HG03457 (cell line): ENCODE results near the gene SDC3.
"Not testable (repeated sequence)": the region's sequence is repeated elsewhere in the genome, so short reads cannot be mapped to it uniquely, and the experiment has no call there.

Experiments used
- ATAC-seq: cut with Tn5 transposase; IDR thresholded peaks from one replicate; pipeline ENCODE4 v1.9.1; 2021; ENCODE audit warnings: moderate number of reproducible peaks; ENCODE audit not compliant: unreplicated experiment

The SDC3 gene

DNA sequence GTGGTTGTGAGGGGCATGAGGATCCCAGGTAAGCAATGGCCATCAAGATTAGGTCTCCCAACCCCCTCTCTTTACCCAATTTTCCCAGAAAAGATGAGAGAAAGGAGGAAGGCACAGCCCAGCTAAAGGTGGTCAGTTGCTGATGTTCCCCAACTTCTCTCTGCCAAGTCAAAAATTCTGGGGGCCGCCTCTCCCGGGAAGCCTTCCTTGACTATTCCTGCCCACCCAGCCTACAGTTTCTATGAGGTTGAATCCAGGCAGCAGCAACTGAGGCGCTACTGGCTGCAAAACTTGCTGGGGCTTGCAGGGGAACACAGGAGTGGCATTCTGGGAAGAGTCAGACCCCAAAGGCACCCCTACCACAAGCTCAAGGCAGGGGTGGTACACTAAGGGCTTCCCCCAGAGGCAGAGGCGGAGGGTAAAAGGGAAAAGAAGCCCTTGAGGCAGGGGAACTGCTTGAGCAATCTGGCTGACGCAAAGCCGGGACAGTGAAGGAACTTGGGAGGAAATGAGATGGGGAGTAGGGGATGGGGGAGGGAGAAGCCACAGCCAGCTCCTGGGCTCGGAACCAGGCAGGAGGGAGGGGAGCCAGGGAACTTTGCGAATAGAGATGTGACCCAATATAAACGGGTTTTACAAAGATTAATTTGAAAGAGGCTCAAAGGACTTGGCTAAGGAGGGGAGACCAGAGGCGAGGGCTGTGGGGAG lies 31.2 kb downstream of the SDC3 start:
- no peak for ATAC-seq

- ATAC-seq: no peak
These were observed 31.9 kb downstream of the SDC3 start for GRCh38 chr1:30876451-30877204.

DNA sequence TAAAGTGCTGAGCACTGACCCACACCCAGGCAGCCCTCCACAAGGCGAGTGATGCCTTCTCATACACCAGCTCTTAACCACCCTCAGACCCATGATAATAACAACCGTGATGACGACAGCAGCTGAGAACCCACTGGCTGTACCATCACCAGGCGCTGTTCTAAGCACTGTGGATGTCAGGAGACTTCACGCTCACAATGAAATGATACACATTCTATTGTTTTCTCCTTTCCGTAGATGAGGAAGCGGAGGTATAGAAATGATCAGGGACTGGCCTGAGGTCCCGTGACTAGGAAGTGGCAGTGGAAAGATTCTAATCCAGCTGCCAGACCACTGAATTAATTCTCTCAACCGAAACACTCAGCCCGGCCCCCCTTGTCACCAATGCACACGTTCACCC lies 32.6 kb downstream of the SDC3 start:
- ATAC-seq: no peak

- no peak for ATAC-seq
These were observed 33.4 kb downstream of the SDC3 start for GRCh38 chr1:30875197-30875596.

DNA sequence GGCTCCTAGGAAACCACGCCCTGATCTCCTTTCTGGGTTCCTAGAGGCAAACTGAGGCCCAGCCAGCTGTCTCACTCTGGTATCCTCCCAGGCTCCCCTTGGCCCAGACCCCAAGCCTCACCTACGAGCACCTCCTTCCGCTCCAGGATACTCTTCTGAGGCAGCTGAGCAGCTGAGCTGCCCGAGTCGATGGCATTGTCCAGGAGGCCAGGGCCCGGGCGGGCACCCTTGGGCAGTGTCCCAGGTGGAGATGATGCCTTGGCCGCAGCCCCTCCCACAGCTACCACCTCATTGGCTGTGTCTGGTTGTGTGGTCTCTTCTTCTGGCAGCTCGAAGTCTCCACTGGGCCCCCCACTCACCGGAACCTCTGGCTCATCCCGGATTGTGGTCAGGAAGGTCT lies 34.4 kb downstream of the SDC3 start:
- ATAC-seq: no peak

DNA sequence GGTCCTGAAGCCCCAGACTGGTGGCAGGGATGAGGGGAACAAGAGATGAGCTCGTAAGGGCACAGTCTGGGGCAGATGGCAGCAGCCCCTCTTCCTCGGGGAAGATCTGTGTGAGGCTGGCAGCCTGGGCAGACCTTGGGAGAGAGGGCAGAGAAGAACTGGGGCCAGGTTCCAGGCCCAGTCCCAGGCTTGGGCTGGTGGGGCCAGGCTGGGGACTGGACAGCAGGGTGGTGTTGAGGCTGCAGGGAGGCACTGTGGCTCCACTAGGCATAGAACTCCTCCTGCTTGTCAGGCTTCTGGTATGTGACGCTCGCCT lies 35.7 kb downstream of the SDC3 start:
- ATAC-seq: no peak

GRCh38 chr1:30872033-30872947 lies 36.3 kb downstream of the SDC3 start:
- no peak for ATAC-seq

DNA sequence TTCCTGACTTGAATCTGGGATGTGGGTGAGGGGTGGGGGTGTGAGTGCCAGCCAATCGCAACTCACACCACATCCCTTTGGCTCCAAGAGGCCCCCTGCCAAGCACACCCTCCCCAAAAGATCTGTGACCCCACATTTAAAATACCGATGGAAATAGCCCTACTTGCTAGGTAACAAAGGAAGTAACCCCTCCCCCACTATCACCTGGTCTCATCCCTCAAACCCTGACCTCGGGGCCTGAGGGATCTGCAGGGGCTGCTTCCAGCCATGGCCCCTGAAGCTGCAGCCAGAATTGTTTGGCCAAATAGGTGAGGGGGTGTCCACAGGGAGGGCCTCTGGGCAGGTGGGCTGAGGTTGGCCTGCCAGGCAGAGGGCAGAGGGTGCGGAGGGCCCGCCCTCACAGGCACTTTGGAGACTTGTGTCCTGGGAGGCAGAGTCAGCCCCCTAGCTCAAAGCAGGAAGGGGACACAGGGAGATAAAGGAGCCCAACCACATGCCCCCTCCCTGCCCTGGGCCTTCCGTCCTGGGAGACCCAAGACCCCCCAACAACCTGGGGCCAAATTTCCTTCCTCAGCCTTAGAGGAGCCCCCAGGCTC lies 37.2 kb downstream of the SDC3 start:
- ATAC-seq: no peak

DNA sequence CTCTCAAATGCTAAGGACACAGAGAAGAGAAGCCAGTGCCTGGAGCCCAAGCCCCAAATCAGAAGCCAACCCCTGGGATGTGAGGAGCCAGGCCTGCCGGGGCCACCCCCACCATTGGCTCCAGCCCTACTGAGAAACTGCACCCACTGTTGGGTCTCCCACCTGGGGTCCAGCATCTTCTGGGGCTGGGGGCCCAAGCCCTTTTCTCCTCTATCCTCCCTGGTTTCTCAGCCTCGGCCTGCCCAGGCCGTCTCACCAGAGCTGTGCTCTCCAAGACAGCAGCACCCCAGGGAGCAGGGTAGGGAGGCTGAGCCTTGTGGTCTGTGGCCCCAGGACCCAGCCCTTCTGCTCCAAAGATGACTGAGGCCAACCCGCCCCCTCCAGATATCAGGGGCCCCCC lies 37.9 kb downstream of the SDC3 start:
- no peak for ATAC-seq

DNA sequence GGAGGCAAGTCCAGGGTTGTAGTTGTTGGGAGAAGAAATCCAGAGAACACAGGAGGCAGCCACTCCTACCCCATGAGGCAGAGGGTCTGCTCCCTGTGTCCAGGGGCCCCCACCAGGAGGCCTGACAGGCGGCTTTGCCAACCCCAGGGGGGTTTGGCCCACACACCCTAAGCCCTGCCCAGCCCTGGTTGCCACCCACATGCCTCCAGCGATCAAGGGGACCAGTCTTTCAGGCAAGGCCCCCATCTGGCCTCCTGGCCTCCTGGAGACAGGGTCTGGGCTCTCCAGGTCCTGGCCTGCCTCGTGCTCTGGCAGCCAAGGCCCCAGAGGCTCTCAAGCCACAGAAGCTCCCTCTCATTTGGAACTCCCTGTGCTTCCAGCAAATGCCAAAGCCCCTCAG lies 38.5 kb downstream of the SDC3 start:
- no peak for ATAC-seq

GRCh38 chr1:30868833-30869435 lies 39.6 kb downstream of the SDC3 start:
- ATAC-seq: no peak

DNA sequence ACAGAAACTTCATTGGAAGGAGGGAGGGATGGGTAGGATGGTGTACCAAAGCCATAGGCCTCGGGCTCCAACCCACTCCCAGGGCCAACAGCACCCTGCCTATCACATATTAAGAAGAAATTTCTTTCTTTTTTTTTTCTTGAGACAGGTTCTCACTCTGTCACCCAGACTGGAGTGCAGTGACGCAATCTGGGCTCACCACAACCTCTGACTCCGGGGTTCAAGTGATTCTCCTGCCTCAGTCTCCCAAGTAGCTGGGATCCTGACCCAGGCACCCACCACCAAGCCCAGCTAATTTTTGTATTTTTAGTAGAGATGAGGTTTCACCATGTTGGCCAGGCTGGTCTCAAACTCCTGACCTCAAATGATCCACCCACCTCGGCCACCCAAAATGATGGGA lies 40.5 kb downstream of the SDC3 start:
- not testable (repeated sequence) for ATAC-seq

GRCh38 chr1:30867537-30867936 lies 41.0 kb downstream of the SDC3 start:
- no peak for ATAC-seq

DNA sequence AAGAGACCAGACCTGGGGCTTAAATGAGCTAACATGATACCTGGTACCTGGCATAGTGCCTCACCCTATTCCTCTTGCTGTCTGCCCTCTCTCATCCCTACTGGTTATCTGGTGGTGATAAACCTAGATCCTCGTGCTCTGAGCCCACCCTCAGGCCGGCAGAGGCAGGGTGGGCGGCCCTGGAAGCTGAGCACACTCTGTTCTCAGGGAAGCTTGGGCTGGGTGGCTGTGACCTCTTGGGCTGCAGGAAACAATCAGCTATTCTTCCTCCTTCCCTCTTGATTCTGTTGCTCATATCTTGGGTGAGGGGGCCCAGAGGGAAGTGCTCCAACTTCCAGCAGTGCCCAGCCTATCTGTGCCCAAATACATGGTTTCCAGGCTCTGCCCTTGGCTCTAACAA lies 42.0 kb downstream of the SDC3 start:
- ATAC-seq: no peak

GRCh38 chr1:30864681-30865080 lies 43.9 kb downstream of the SDC3 start:
- ATAC-seq: no peak

DNA sequence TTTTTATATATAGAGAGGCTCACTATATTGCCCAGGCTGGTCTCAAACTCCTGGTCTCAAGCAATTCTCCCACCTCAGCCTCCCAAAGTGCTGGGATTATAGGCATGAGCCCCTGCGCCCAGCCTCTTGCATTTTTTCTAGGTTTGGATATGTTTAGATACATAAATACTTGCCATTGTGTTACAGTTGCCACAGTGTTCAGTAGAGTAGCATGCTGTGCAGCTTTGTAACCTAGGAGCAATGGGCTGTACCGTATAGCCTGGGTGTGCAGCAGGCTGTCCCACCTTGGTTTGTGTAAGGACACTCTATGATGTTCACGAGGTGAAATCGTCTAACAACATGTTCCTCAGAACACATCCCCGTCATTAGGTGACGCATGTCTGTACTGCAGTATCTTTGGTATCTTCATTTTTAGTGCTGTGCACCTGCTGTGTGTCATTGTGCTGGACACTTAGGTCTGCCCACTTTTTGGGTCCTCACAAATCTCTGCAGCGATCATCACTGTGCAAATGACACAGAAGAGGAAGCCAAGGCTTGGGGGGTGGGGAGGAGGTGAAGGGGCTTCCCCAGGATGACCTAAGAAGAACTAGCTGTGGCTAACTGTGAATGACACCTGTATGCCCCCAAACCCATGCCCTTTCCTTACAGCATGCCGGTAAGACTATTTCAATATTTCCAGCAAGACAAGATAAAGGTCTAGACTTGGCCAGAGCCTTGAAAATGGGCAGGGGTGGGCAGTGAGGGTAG lies 44.5 kb downstream of the SDC3 start:
- no peak for ATAC-seq

- ATAC-seq: no peak
These were observed 48.3 kb downstream of the SDC3 start for GRCh38 chr1:30860320-30860652.

GRCh38 chr1:30857964-30858363 lies 50.6 kb downstream of the SDC3 start:
- no peak for ATAC-seq

DNA sequence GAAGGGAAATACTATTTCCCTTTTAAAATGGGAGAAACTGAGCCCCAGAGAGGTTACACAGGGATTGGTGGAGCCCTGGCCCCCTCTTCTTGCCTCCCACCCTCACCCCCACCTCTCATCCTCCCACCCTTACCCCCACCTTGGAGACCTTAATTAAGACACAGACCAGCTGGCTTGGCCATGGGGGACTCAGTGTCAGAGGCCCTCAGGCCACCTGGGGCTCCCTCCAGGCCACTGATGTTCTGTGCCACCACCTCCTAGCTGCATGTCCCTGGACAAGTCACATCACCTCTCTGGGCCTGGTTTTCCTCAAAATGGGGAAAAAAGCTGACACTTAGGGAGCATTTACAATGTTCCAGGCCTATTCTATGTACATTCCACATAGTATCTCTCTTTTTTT lies 51.5 kb downstream of the SDC3 start:
- no peak for ATAC-seq

GRCh38 chr1:30856260-30856790 lies 52.2 kb downstream of the SDC3 start:
- no peak for ATAC-seq
